OCI-LY1 (cell line): ENCODE results near the gene FBXW8.

Experiments
- H2AFZ ChIP-seq: fragments of 200-600 bp; sonication (generic), shearing (Covaris generic); 2 replicates; pipeline ENCODE4 v1.6.0; 2014; ENCODE audit warnings: antibody characterized with exemption, mild to moderate bottlenecking, low read length
- H3F3A ChIP-seq: fragments of 200-600 bp; sonication (generic), shearing (Covaris generic); 2 replicates; pipeline ENCODE4 v1.6.0; 2014; ENCODE audit warnings: mild to moderate bottlenecking, antibody characterized with exemption, low read length, moderate library complexity; ENCODE audit not compliant: insufficient read depth
- H3K27ac ChIP-seq: fragments of 200-600 bp; sonication (generic); 2 replicates; pipeline ENCODE4 v1.5.1; 2014; ENCODE audit warnings: low read length, mixed run types, mild to moderate bottlenecking, low read depth; ENCODE audit not compliant: poor library complexity, severe bottlenecking
- H3K27me3 ChIP-seq: fragments of 200-600 bp; sonication (generic); 2 replicates; pipeline ENCODE4 v1.6.0; 2014; ENCODE audit warnings: antibody characterized with exemption, mild to moderate bottlenecking, low read length, moderate library complexity; ENCODE audit not compliant: insufficient read depth
- H3K36me3 ChIP-seq: fragments of 200-600 bp; sonication (generic); 2 replicates; pipeline ENCODE4 v1.6.1; 2014; ENCODE audit warnings: mild to moderate bottlenecking, antibody characterized with exemption, low read length, moderate library complexity, mixed read lengths; ENCODE audit not compliant: insufficient read depth
- H3K4me1 ChIP-seq: fragments of 200-600 bp; sonication (generic); 2 replicates; pipeline ENCODE4 v1.5.1; 2014; ENCODE audit warnings: mild to moderate bottlenecking, low read length, moderate library complexity; ENCODE audit not compliant: insufficient read depth, severe bottlenecking
- H3K4me2 ChIP-seq: fragments of 200-600 bp; sonication (generic), shearing (Covaris generic); 2 replicates; pipeline ENCODE4 v1.6.1; 2014; ENCODE audit warnings: low read length
- H3K4me3 ChIP-seq: fragments of 200-600 bp; sonication (generic); 2 replicates; pipeline ENCODE4 v1.5.1; 2014; ENCODE audit warnings: low read length, low read depth, mild to moderate bottlenecking, mixed read lengths; ENCODE audit not compliant: poor library complexity, severe bottlenecking
- H3K79me2 ChIP-seq: fragments of 200-600 bp; shearing (Covaris generic); 2 replicates; pipeline ENCODE4 v1.6.1; 2016; ENCODE audit warnings: mixed run types, low read length, mixed read lengths; ENCODE audit not compliant: insufficient read depth
- H3K9ac ChIP-seq: fragments of 200-600 bp; sonication (generic), shearing (Covaris generic); 2 replicates; pipeline ENCODE4 v1.6.1; 2014; ENCODE audit warnings: mild to moderate bottlenecking, low read length, mixed read lengths
- H3K9me2 ChIP-seq: fragments of 200-600 bp; sonication (generic), shearing (Covaris generic); 2 replicates; pipeline ENCODE4 v1.6.1; 2014; ENCODE audit warnings: low read depth, mild to moderate bottlenecking, low read length, mixed read lengths
- H3K9me3 ChIP-seq: fragments of 200-600 bp; shearing (Covaris generic); 2 replicates; pipeline ENCODE4 v1.6.1; 2014; ENCODE audit warnings: low read length, mixed read lengths
- H4K20me1 ChIP-seq: fragments of 200-600 bp; sonication (generic), shearing (Covaris generic); 2 replicates; pipeline ENCODE4 v1.6.0; 2016; ENCODE audit warnings: mild to moderate bottlenecking, low read length; ENCODE audit not compliant: insufficient read depth
- EZH2 ChIP-seq: fragments of 200-600 bp; sonication (generic), shearing (Covaris generic); IDR thresholded peaks from 2 replicates; pipeline ENCODE4 v1.8.0; 2017; ENCODE audit warnings: borderline replicate concordance, mixed run types, mild to moderate bottlenecking, antibody characterized with exemption, low read length, moderate library complexity, mixed read lengths
- TF ChIP-seq, protein P1 (sequence below): fragments of 200-600 bp; sonication (generic), shearing (Covaris generic); IDR thresholded peaks from 2 replicates; pipeline ENCODE4 v1.5.1; 2017; ENCODE audit warnings: mild to moderate bottlenecking, antibody characterized with exemption, low read length, moderate library complexity, mixed read lengths

FBXW8 gene

DNA sequence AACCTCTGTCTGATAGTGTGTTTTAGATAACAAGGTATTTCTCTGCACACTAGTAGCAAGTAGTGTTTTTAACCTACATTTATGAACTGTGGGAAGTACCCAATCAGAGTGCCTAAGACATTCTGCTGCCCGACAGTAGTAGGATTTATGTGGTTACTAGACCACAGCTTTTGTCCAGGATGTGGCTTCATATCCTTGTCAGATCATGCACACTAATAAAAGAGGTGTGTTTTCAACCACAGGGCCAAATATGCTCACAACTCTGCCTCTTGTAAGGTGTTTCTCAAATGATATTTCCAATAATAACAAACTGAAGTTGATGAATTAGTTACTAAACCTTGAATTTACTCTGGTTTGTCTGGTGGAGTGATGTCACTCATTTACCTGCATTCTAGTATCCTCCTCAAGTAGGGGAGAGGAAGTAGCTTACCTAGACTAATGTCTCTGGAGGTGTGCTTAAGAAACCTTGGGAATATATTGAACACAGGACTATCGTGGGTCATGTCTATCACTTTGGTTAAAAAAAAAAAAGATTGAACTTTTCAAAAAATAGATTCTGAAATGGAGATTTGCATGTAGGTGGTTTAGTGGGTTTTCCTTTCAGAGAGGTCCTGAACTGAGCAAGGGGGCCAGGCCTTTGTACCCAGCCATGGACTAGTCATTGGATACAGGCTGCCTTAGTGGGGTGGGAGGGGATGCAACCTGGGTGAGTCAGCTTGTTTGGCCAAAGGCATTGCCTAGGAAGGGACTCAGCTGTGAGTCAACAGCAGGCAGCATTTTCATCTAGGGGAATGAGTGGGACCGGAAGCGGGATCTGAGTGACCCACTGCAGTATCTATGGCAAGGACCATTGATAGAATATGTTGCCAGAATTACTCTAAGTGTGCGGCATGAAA is 14.1 kb downstream of the FBXW8 start:
- no peaks in the 10 kb centered on the region for H3K79me2 ChIP-seq
- H3K36me3 ChIP-seq: peaks cover 16% of the 10 kb centered on the region
- H3F3A ChIP-seq: no peaks in the 10 kb centered on the region
- no peak overlapping the region for H2AFZ ChIP-seq
- no peak overlapping the region for H3K9ac ChIP-seq
- H3K9me3 ChIP-seq: no peaks in the 10 kb centered on the region
- H3K4me1 ChIP-seq: peaks cover 30% of the 10 kb centered on the region
- TF ChIP-seq, protein P1, sequence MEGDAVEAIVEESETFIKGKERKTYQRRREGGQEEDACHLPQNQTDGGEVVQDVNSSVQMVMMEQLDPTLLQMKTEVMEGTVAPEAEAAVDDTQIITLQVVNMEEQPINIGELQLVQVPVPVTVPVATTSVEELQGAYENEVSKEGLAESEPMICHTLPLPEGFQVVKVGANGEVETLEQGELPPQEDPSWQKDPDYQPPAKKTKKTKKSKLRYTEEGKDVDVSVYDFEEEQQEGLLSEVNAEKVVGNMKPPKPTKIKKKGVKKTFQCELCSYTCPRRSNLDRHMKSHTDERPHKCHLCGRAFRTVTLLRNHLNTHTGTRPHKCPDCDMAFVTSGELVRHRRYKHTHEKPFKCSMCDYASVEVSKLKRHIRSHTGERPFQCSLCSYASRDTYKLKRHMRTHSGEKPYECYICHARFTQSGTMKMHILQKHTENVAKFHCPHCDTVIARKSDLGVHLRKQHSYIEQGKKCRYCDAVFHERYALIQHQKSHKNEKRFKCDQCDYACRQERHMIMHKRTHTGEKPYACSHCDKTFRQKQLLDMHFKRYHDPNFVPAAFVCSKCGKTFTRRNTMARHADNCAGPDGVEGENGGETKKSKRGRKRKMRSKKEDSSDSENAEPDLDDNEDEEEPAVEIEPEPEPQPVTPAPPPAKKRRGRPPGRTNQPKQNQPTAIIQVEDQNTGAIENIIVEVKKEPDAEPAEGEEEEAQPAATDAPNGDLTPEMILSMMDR: no peak
- TF ChIP-seq EZH2: no peak
- H3K27me3 ChIP-seq: no peaks in the 10 kb centered on the region
- peak overlapping the region; percentile 8; the same call in 1 of the 2 replicates for H3K4me2 ChIP-seq
- H4K20me1 ChIP-seq: no peaks in the 10 kb centered on the region
- H3K27ac ChIP-seq: no peak overlapping the region
- no peak overlapping the region for H3K4me3 ChIP-seq
- no peaks in the 10 kb centered on the region for H3K9me2 ChIP-seq

DNA sequence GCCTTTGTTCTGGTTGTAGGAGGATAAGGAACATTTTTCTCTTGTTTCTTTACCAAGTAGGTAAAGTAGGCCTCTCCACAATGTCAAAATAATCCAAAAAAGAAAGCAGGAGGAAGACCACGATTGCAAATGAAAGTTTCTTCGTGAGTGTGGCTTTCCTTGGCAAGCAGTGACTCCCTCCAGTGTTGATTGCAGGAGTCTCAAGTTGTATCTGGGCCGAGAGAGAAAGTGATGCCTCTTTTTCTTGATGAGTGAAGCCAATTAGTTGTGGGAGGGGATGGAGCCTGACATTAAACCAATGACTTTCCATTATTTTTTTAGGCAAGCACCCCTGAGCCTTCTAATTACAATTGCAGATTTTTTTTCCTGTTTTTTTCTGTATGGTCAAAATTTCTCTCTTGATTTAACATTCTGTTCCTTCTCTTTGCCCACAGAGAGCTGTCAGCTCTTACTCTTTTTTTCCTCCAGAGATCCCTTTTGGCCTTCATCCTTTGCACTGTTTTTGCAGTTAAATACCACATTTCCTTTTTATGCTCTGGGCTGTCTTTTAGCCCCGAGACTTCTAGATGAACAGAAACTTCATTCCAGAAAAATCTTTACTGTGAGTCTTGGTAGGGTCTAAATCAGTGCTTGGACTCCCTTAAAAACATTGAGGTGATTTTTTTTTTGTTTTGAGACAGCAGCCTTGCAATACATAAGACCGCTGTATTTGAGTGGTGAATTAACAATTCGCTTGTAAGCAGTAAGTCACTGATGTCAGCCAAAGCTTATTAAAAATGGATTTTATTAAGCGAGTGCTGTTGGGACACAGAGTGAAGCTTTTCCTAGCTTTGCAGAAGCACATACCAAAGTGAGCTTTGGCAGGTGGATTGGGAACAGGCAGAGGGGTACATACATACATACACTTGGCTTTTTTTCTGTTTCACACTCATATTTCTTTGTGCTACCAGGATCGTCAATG is 15.8 kb downstream of the FBXW8 start:
- no peaks in the 10 kb centered on the region for H3K27me3 ChIP-seq
- peaks cover 33% of the 10 kb centered on the region for H3K36me3 ChIP-seq
- H3K9me2 ChIP-seq: no peaks in the 10 kb centered on the region
- no peaks in the 10 kb centered on the region for H3K9me3 ChIP-seq
- H2AFZ ChIP-seq: no peak overlapping the region
- no peaks in the 10 kb centered on the region for H4K20me1 ChIP-seq
- no peak overlapping the region for H3K4me2 ChIP-seq
- H3K4me3 ChIP-seq: no peak overlapping the region
- H3K4me1 ChIP-seq: peaks cover 21% of the 10 kb centered on the region
- H3K27ac ChIP-seq: no peak overlapping the region
- no peaks in the 10 kb centered on the region for H3K79me2 ChIP-seq
- H3F3A ChIP-seq: no peaks in the 10 kb centered on the region
- no peak overlapping the region for H3K9ac ChIP-seq
- TF ChIP-seq, protein P1: no peak
- TF ChIP-seq EZH2: no peak

DNA sequence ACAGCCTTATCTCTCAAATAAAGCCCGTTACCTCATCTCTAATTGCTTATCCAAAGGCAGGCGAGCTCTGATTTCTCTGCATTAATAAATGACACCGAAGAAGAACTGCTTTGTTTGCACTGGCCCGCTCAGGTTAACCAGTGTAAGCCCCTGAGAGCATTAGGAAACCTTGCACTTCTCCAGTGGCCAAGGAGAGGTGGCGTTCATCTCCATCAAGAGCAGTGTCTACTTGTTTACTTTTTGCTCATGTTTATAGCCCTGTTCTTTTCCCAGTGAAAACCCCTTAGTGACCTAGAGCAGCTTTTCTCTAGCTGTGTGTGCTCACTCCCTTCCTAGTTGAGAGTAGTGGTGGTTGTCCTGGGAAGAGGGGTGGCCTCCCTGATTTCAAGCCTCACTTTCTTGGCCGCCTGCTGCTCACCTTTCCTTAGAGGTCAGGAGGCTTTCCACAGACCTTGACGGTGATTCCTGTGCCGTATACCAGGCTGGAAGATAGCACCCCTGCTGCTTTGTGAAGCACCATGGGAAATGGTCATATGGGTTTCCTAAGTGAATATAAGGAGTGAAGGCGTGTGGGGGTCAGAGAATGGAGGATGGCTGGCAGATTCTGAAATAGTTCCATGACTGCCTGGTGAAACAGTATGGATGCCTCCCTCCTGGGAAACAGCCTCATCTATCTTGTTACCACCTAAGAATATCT is 16.6 kb downstream of the FBXW8 start:
- H3K79me2 ChIP-seq: no peaks in the 10 kb centered on the region
- H3K4me2 ChIP-seq: no peak overlapping the region
- no peaks in the 10 kb centered on the region for H4K20me1 ChIP-seq
- H3K4me1 ChIP-seq: peaks cover 19% of the 10 kb centered on the region
- H3K9me2 ChIP-seq: no peaks in the 10 kb centered on the region
- no peaks in the 10 kb centered on the region for H3K27me3 ChIP-seq
- peaks cover 42% of the 10 kb centered on the region for H3K36me3 ChIP-seq
- no peaks in the 10 kb centered on the region for H3K9me3 ChIP-seq
- no peak overlapping the region for H3K9ac ChIP-seq
- H3K27ac ChIP-seq: no peak overlapping the region
- TF ChIP-seq EZH2: no peak
- TF ChIP-seq, protein P1: no peak
- no peak overlapping the region for H3K4me3 ChIP-seq
- H2AFZ ChIP-seq: no peak overlapping the region
- H3F3A ChIP-seq: no peaks in the 10 kb centered on the region
